Measurements from ENCODE around the gene CTNND1. TPM values are rescaled to one million over a fixed set of nuclear protein-coding genes. Genes with fewer than 3 reads are reported as not detected.
A peak's percentile ranks its signal among the peaks of the same experiment; 100 is the strongest.

CTNND1 gene
- total RNA-seq, 2 donors from 2014 or later: 190 to 216 TPM

- Mint-ChIP-seq H3K9me3 (no peaks in the 10 kb centered on the region), H3K36me3 (ENCODE audit: low read depth) (peaks cover 17% of the 10 kb centered on the region), H3K4me3 (peak overlapping the region; percentile 85), H3K27me3 (ENCODE audit: insufficient read depth) (no peaks in the 10 kb centered on the region), H3K4me1 (peaks cover 32% of the 10 kb centered on the region), H3K27ac (peak overlapping the region; percentile 77)
- H3K4me3 ChIP-seq (ENCODE audit: low read length): peak overlapping the region; percentile 90
- 40 to 44% methylated on average over 1 to 2 of the region's 2 CpGs for WGBS, 2 experiments (ENCODE audit: insufficient coverage in 1 of 2, insufficient read length in 1 of 2)
- peak overlapping the region; percentile 96 for H3K9ac ChIP-seq (ENCODE audit: extremely low read depth, low read length, poor library complexity, severe bottlenecking)
- H3K27me3 ChIP-seq (ENCODE audit: control insufficient read depth, insufficient read depth, low read length, poor library complexity, severe bottlenecking): no peaks in the 10 kb centered on the region
- peaks cover 6% of the 10 kb centered on the region for H3K36me3 ChIP-seq (ENCODE audit: control insufficient read depth, insufficient read depth, low read length)
- no peaks in the 10 kb centered on the region for H3K9me3 ChIP-seq (ENCODE audit: control insufficient read depth, low read length)
- no peak for TF ChIP-seq CTCF (conservative IDR thresholded peaks at IDR 0.05)
- H3K4me1 ChIP-seq (ENCODE audit: control insufficient read depth, insufficient read depth, low read length): no peaks in the 10 kb centered on the region
- no peak overlapping the region for H3K27ac ChIP-seq (ENCODE audit: low read depth, low read length)
- DNase-seq: no peak
Observed at GRCh38 chr11:57764566-57764965, 3.0 kb downstream of the CTNND1 start.

- Mint-ChIP-seq H3K4me1 (peaks cover 32% of the 10 kb centered on the region), H3K27me3 (ENCODE audit: insufficient read depth) (no peaks in the 10 kb centered on the region)
- H3K9me3 ChIP-seq (ENCODE audit: control insufficient read depth, low read length): no peaks in the 10 kb centered on the region
Observed at GRCh38 chr11:57764972-57765371, 3.4 kb downstream of the CTNND1 start.

GRCh38 chr11:57770793-57771192, 9.2 kb downstream of the CTNND1 start:
- peaks cover 37% of the 10 kb centered on the region for H3K4me1 Mint-ChIP-seq
- no peak for DNase-seq
- Histone ChIP-seq H3K9me3 (ENCODE audit: control insufficient read depth, low read length) (no peaks in the 10 kb centered on the region), H3K9ac (ENCODE audit: extremely low read depth, low read length, poor library complexity, severe bottlenecking) (no peak overlapping the region), H3K4me1 (ENCODE audit: control insufficient read depth, insufficient read depth, low read length) (peaks cover 10% of the 10 kb centered on the region), H3K4me3 (ENCODE audit: low read length) (no peak overlapping the region), H3K27ac (ENCODE audit: low read depth, low read length) (no peak overlapping the region), H3K36me3 (ENCODE audit: control insufficient read depth, insufficient read depth, low read length) (peaks cover 30% of the 10 kb centered on the region), H3K27me3 (ENCODE audit: control insufficient read depth, insufficient read depth, low read length, poor library complexity, severe bottlenecking) (no peaks in the 10 kb centered on the region)
- 100% methylated on average over 1 of the region's 1 CpG; no CpG with 5 or more reads in 1 of the 2 experiments for WGBS, 2 experiments (ENCODE audit: insufficient coverage in 1 of 2, insufficient read length in 1 of 2)
- H3K27ac Mint-ChIP-seq: peak overlapping the region; percentile 70
- peaks cover 35% of the 10 kb centered on the region for H3K36me3 Mint-ChIP-seq (ENCODE audit: low read depth)
- no peak overlapping the region for H3K4me3 Mint-ChIP-seq
- no peaks in the 10 kb centered on the region for H3K9me3 Mint-ChIP-seq
- H3K27me3 Mint-ChIP-seq (ENCODE audit: insufficient read depth): no peaks in the 10 kb centered on the region
- no peak for TF ChIP-seq CTCF (conservative IDR thresholded peaks at IDR 0.05)

More at GRCh38 chr11:57764972-57765371, 3.4 kb downstream of the CTNND1 start:
- H3K9ac ChIP-seq (ENCODE audit: extremely low read depth, low read length, poor library complexity, severe bottlenecking): peak overlapping the region; percentile 3
- no peaks in the 10 kb centered on the region for H3K27me3 ChIP-seq (ENCODE audit: control insufficient read depth, insufficient read depth, low read length, poor library complexity, severe bottlenecking)
- H3K4me1 ChIP-seq (ENCODE audit: control insufficient read depth, insufficient read depth, low read length): no peaks in the 10 kb centered on the region
- 50 to 80% methylated on average over 1 of the region's 2 CpGs for WGBS, 2 experiments (ENCODE audit: insufficient coverage in 1 of 2, insufficient read length in 1 of 2)
- no peak overlapping the region for H3K27ac ChIP-seq (ENCODE audit: low read depth, low read length)
- peak overlapping the region; percentile 85 for H3K4me3 Mint-ChIP-seq
- peaks cover 20% of the 10 kb centered on the region for H3K36me3 Mint-ChIP-seq (ENCODE audit: low read depth)
- TF ChIP-seq CTCF (conservative IDR thresholded peaks at IDR 0.05): no peak
- H3K27ac Mint-ChIP-seq: no peak overlapping the region
- H3K9me3 Mint-ChIP-seq: no peaks in the 10 kb centered on the region
- H3K36me3 ChIP-seq (ENCODE audit: control insufficient read depth, insufficient read depth, low read length): peaks cover 6% of the 10 kb centered on the region
- H3K4me3 ChIP-seq (ENCODE audit: low read length): peak overlapping the region; percentile 90
- no peak for DNase-seq

Measured in endodermal cell (in vitro differentiated cells).